ENCODE measurements around the gene EPHA2.

DNA sequence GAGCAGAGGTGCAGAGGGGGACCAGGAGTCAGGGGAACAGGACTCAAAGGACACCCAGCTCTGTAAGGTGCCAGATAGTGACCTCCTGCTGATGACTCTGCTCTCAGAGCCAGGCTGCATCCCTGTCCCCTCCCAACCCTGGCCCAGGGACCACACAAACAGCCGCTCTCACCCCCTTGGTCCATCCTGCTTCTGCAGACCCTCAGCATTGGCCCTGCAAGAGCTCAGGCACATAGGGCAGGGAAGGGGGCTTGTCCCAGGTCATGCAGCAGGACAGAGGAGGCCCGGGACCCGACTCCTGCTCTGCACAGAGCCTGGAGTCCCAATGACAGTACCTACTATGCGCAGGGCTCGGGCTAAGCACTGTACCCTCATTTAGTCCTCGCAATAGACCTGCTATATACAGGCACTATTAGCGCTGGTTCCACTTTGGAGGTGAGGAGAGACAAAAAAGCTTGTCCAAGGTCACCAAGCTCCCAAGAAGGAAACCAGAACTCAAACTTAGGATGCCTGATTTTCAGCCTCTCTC is 15.7 kb downstream of the EPHA2 start:
- TF ChIP-seq, protein P1, sequence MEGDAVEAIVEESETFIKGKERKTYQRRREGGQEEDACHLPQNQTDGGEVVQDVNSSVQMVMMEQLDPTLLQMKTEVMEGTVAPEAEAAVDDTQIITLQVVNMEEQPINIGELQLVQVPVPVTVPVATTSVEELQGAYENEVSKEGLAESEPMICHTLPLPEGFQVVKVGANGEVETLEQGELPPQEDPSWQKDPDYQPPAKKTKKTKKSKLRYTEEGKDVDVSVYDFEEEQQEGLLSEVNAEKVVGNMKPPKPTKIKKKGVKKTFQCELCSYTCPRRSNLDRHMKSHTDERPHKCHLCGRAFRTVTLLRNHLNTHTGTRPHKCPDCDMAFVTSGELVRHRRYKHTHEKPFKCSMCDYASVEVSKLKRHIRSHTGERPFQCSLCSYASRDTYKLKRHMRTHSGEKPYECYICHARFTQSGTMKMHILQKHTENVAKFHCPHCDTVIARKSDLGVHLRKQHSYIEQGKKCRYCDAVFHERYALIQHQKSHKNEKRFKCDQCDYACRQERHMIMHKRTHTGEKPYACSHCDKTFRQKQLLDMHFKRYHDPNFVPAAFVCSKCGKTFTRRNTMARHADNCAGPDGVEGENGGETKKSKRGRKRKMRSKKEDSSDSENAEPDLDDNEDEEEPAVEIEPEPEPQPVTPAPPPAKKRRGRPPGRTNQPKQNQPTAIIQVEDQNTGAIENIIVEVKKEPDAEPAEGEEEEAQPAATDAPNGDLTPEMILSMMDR (IDR thresholded peaks at IDR 0.05) = no peak
- TF ChIP-seq ZFX (IDR thresholded peaks at IDR 0.05; ENCODE audit: borderline replicate concordance) = no peak
